RWPE2 (cell line): ENCODE data around the gene MRPL42.
A peak's percentile ranks its signal among the peaks of the same experiment; 100 is the strongest.

ENCODE experiments used
- ATAC-seq: fragments of 200-7000 bp; cut with Tn5 transposase; 3 replicates; pipeline ENCODE4 v1.9.1; 2021; ENCODE audit warnings: low read depth
- DNase-seq: peaks from one replicate; pipeline ENCODE4 v3.0.0-alpha.2; 2020; ENCODE audit warnings: low spot score
- H3K27ac ChIP-seq: fragments of 450-650 bp; 2 replicates; pipeline ENCODE4 v1.5.1; 2017; ENCODE audit warnings: mild to moderate bottlenecking; ENCODE audit not compliant: poor library complexity, severe bottlenecking
- H3K27me3 ChIP-seq: fragments of 250-450 bp; sonication (Bioruptor Pico); 2 replicates; pipeline ENCODE4 v1.5.1; 2021; ENCODE audit warnings: mild to moderate bottlenecking, moderate library complexity; ENCODE audit not compliant: insufficient read depth, poor library complexity, severe bottlenecking
- H3K36me3 ChIP-seq: fragments of 250-450 bp; sonication (Bioruptor Pico); 2 replicates; pipeline ENCODE4 v1.5.1; 2020; ENCODE audit warnings: low read depth, mild to moderate bottlenecking, moderate library complexity
- H3K4me1 ChIP-seq: fragments of 250-450 bp; sonication (Bioruptor Pico); 2 replicates; pipeline ENCODE4 v1.5.1; 2021; ENCODE audit warnings: mild to moderate bottlenecking, moderate library complexity; ENCODE audit not compliant: insufficient read depth, poor library complexity, severe bottlenecking
- H3K4me3 ChIP-seq: fragments of 250-450 bp; sonication (Bioruptor Pico); 2 replicates; pipeline ENCODE4 v1.5.1; 2021; ENCODE audit warnings: mild to moderate bottlenecking, moderate library complexity; ENCODE audit not compliant: severe bottlenecking
- H3K9me3 ChIP-seq: fragments of 250-450 bp; sonication (Bioruptor Pico); 2 replicates; pipeline ENCODE4 v1.5.1; 2021; ENCODE audit warnings: mild to moderate bottlenecking, moderate library complexity; ENCODE audit not compliant: severe bottlenecking
- CTCF ChIP-seq: fragments of 450-650 bp; IDR thresholded peaks from one replicate; pipeline ENCODE4 v1.5.1; 2017; ENCODE audit warnings: mild to moderate bottlenecking, moderate library complexity; ENCODE audit not compliant: poor library complexity, severe bottlenecking

The MRPL42 gene

GRCh38 chr12:93563807-93564538 lies 96.7 kb downstream of the MRPL42 start:
- H3K27ac ChIP-seq, result peak overlapping the region; percentile 11
- peak; percentile 67 for DNase-seq

GRCh38 chr12:93565760-93566159 lies 98.4 kb downstream of the MRPL42 start:
- DNase-seq (no peak), ATAC-seq (no peak)
- no peaks in the 10 kb centered on the region for H3K9me3 ChIP-seq
- H3K27ac ChIP-seq, result no peak overlapping the region
- TF ChIP-seq CTCF, result no peak
- peaks cover 5% of the 10 kb centered on the region for H3K4me1 ChIP-seq
- H3K36me3 ChIP-seq, result no peaks in the 10 kb centered on the region
- H3K4me3 ChIP-seq, result no peak overlapping the region
- H3K27me3 ChIP-seq, result no peaks in the 10 kb centered on the region

More at GRCh38 chr12:93563807-93564538, 96.7 kb downstream of the MRPL42 start:
- H3K4me1 ChIP-seq, result peaks cover 5% of the 10 kb centered on the region
- TF ChIP-seq CTCF, result peak; percentile 21
- ATAC-seq, result peak; percentile 99
- no peak overlapping the region for H3K4me3 ChIP-seq
- H3K36me3 ChIP-seq, result no peaks in the 10 kb centered on the region
- H3K27me3 ChIP-seq, result no peaks in the 10 kb centered on the region
- H3K9me3 ChIP-seq, result no peaks in the 10 kb centered on the region
